Activated T-cell treated with anti-CD3 and anti-CD28 coated beads for 1 hour (primary cell): ENCODE data around the gene IKBKG.
"Not testable (repeated sequence)": the region's sequence is repeated elsewhere in the genome, so short reads cannot be mapped to it uniquely, and the experiment has no call there.

ENCODE experiments used
- DNase-seq: peaks from one replicate; pipeline ENCODE4 v3.0.0-alpha.2; 2020; ENCODE audit warnings: low read depth

The IKBKG gene

GRCh38 chrX:154605566-154605965, 58.1 kb downstream of the IKBKG start:
- DNase-seq: no peak

GRCh38 chrX:154607370-154607769, 60.0 kb downstream of the IKBKG start:
- DNase-seq: no peak

- not testable (repeated sequence) for DNase-seq
Measured at GRCh38 chrX:154607976-154608375, 60.6 kb downstream of the IKBKG start.

- DNase-seq: not testable (repeated sequence)
Measured at GRCh38 chrX:154608823-154609222, 61.4 kb downstream of the IKBKG start.

DNA sequence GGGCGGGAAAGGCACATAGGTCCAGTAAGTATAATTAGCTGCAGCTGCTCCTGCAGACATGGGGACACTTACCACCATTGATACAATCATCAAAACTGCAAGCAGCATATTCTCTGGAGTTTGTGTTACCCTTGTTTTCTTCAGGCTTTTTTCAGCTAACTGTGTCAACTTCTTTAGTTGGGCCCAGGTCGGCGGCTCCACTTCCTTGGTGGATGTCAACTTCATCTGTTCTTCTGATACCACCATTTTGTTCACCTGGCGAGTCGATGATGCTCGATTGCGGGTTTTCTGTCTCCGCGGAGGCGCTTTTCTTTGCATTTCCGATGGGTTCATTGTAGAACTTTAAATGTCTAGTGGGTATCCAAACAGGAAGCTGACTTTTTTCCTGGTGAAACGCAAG, 63.7 kb downstream of the IKBKG start:
- DNase-seq: not testable (repeated sequence)

DNA sequence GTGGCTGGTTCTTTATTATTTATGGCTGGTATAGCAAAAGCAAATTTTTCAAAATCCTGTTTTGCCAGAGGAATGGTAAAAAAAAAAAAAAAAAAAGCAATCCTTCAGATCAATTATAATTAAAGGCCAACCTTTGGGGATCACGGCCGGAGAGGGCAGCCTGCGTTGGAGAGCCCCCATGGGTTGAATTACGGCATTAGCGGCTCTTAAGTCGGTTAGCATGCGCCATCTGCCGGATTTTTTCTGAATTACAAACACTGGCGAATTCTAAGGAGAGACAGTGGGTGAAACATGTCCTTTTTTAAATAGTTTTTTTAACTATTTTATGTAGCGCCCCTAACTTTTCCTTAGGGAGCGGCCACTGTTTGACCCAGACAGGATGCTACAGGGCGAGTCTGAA, 66.2 kb downstream of the IKBKG start:
- DNase-seq: not testable (repeated sequence)
